Measurements from ENCODE around the gene C12orf42.

C12orf42 gene

GRCh38 chr12:103336940-103337339, 158.8 kb downstream of the C12orf42 start:
- DNase-seq (ENCODE audit: low read depth), result no peak

- no peak for DNase-seq (ENCODE audit: low read depth)
These were observed 161.3 kb downstream of the C12orf42 start for GRCh38 chr12:103334466-103334865.

GRCh38 chr12:103333676-103334075, 162.1 kb downstream of the C12orf42 start:
- DNase-seq (ENCODE audit: low read depth), result no peak

- DNase-seq (ENCODE audit: low read depth), result no peak
These were observed 164.1 kb downstream of the C12orf42 start for GRCh38 chr12:103331643-103332042.

GRCh38 chr12:103330672-103331071, 165.1 kb downstream of the C12orf42 start:
- DNase-seq (ENCODE audit: low read depth), result no peak

- DNase-seq (ENCODE audit: low read depth), result no peak
These were observed 168.1 kb downstream of the C12orf42 start for GRCh38 chr12:103327676-103328075.

GRCh38 chr12:103326190-103326589, 169.6 kb downstream of the C12orf42 start:
- DNase-seq (ENCODE audit: low read depth), result no peak

- no peak for DNase-seq (ENCODE audit: low read depth)
These were observed 177.2 kb downstream of the C12orf42 start for GRCh38 chr12:103318566-103318965.

GRCh38 chr12:103317220-103317619, 178.5 kb downstream of the C12orf42 start:
- DNase-seq (ENCODE audit: low read depth), result no peak

- no peak for DNase-seq (ENCODE audit: low read depth)
These were observed 181.0 kb downstream of the C12orf42 start for GRCh38 chr12:103314786-103315185.

- DNase-seq (ENCODE audit: low read depth), result no peak
These were observed 181.9 kb downstream of the C12orf42 start for GRCh38 chr12:103313894-103314293.

GRCh38 chr12:103312742-103313354, 182.9 kb downstream of the C12orf42 start:
- no peak for DNase-seq (ENCODE audit: low read depth)

- no peak for DNase-seq (ENCODE audit: low read depth)
These were observed 185.1 kb downstream of the C12orf42 start for GRCh38 chr12:103310546-103311270.

- no peak for DNase-seq (ENCODE audit: low read depth)
These were observed 187.4 kb downstream of the C12orf42 start for GRCh38 chr12:103308396-103308795.

- no peak for DNase-seq (ENCODE audit: low read depth)
These were observed 192.3 kb downstream of the C12orf42 start for GRCh38 chr12:103303484-103303883.

GRCh38 chr12:103301642-103302591, 193.9 kb downstream of the C12orf42 start:
- DNase-seq (ENCODE audit: low read depth), result no peak

- no peak for DNase-seq (ENCODE audit: low read depth)
These were observed 207.8 kb downstream of the C12orf42 start for GRCh38 chr12:103288016-103288415.

GRCh38 chr12:103282124-103282523, 213.6 kb downstream of the C12orf42 start:
- DNase-seq (ENCODE audit: low read depth), result no peak

- DNase-seq (ENCODE audit: low read depth), result no peak
These were observed 216.3 kb downstream of the C12orf42 start for GRCh38 chr12:103279444-103279843.

GRCh38 chr12:103278329-103278728, 217.4 kb downstream of the C12orf42 start:
- DNase-seq (ENCODE audit: low read depth), result no peak

GRCh38 chr12:103273645-103274044, 222.1 kb downstream of the C12orf42 start:
- no peak for DNase-seq (ENCODE audit: low read depth)

GRCh38 chr12:103272949-103273348, 222.8 kb downstream of the C12orf42 start:
- DNase-seq (ENCODE audit: low read depth), result no peak

- DNase-seq (ENCODE audit: low read depth), result no peak
These were observed 225.8 kb downstream of the C12orf42 start for GRCh38 chr12:103269946-103270345.

Data from activated T-cell treated with anti-CD3 and anti-CD28 coated beads for 24 hours (primary cell).